A549 (cell line): ENCODE data around the gene ATP10D. TPM values are rescaled to one million over a fixed set of nuclear protein-coding genes. Genes with fewer than 3 reads are reported as not detected.

Experiments
- ATAC-seq, 2 experiments: fragments of 200-7000 bp in 1 of 2; fragments of >200 bp in 1 of 2; cut with Nextera tagmentation in 1 of 2; cut with Tn5 transposase in 1 of 2; 3 replicates each; pipeline versions ENCODE4 v1.8.0 to v1.9.1; 2018 to 2020; ENCODE audit warnings: mild to moderate bottlenecking in 1 of 2, moderate library complexity in 1 of 2
- CTCF ChIA-PET: fragments of 300-600 bp; sonication (Branson Sonifier 250); formaldehyde crosslinking; extraction: SDS; loops from one replicate; lab custom pipeline; 2021; ENCODE audit warnings: antibody characterized with exemption, inconsistent platforms; lab: Yijun Ruan, JAX
- POLR2A ChIA-PET: fragments of 350-600 bp; formaldehyde crosslinking; extraction: SDS; loops from one replicate; lab custom pipeline; 2021; ENCODE audit warnings: antibody characterized with exemption, inconsistent platforms; lab: Yijun Ruan, JAX
- DNase-seq, 2 experiments: peaks; one replicate each; pipeline versions ENCODE4 v3.0.0 to v3.0.0-alpha.2; 2011 to 2016; ENCODE audit warnings: low read depth in 1 of 2, low spot score in 1 of 2
- FAIRE-seq: peaks from 2 replicates; lab custom pipeline; 2011; peaks lifted over from hg19 to GRCh38; lab: Jason Lieb, UNC
- H3K27ac ChIP-seq, 2 experiments: fragments of >200 bp; sonication (Bioruptor Twin); formaldehyde crosslinking; 3 replicates each; pipeline ENCODE4 v1.5.1; 2016 to 2017
- H3K4me1 ChIP-seq: fragments of >200 bp; sonication (Bioruptor Twin); formaldehyde crosslinking; 3 replicates; pipeline ENCODE4 v1.6.1; 2016
- H3K4me2 ChIP-seq: fragments of >200 bp; sonication (Bioruptor Twin); formaldehyde crosslinking; 3 replicates; pipeline ENCODE4 v1.6.1; 2016
- H3K4me3 ChIP-seq: fragments of >200 bp; sonication (Bioruptor Twin); formaldehyde crosslinking; 3 replicates; pipeline ENCODE4 v1.5.1; 2016
- H3K9me3 ChIP-seq: fragments of >200 bp; sonication (Bioruptor Twin); formaldehyde crosslinking; 3 replicates; pipeline ENCODE4 v1.6.1; 2016
- BHLHE40 ChIP-seq: IDR thresholded peaks from 2 replicates; pipeline ENCODE4 v1.6.1; 2012; ENCODE audit warnings: low read depth, low read length, inconsistent platforms
- CBX8 ChIP-seq: fragments of 200-600 bp; sonication (generic); IDR thresholded peaks from 2 replicates; pipeline ENCODE4 v1.6.1; 2016
- CEBPB ChIP-seq, 2 experiments: fragments of >200 bp in 1 of 2; sonication (Bioruptor Twin) in 1 of 2; formaldehyde crosslinking in 1 of 2; IDR thresholded peaks; 2 replicates each; pipeline ENCODE4 v1.6.1; 2012 to 2016
- CHD2 ChIP-seq: fragments of 150-350 bp; IDR thresholded peaks from 2 replicates; pipeline ENCODE4 v1.6.1; 2014; ENCODE audit warnings: low read length; ENCODE audit not compliant: partially characterized antibody
- ELK1 ChIP-seq: fragments of 150-350 bp; IDR thresholded peaks from 2 replicates; pipeline ENCODE4 v1.6.1; 2014; ENCODE audit warnings: low read depth, mild to moderate bottlenecking, low read length
- EP300 ChIP-seq, 2 experiments: fragments of >200 bp; sonication (Bioruptor Twin); formaldehyde crosslinking; IDR thresholded peaks; 2 replicates in 1 of 2; 3 replicates in 1 of 2; pipeline ENCODE4 v1.6.1; 2016 to 2017
- FOSB ChIP-seq: fragments of 250-450 bp; sonication (Bioruptor Pico); IDR thresholded peaks from 2 replicates; pipeline ENCODE4 v1.5.0; 2020; ENCODE audit warnings: mild to moderate bottlenecking, moderate library complexity
- HEYL ChIP-seq: fragments of 250-450 bp; sonication (Bioruptor Pico); IDR thresholded peaks from 2 replicates; pipeline ENCODE4 v1.8.0; 2021; ENCODE audit warnings: mild to moderate bottlenecking, moderate library complexity
- HOXB5 ChIP-seq: fragments of 250-450 bp; sonication (Bioruptor Pico); IDR thresholded peaks from 2 replicates; pipeline ENCODE4 v1.5.0; 2020; ENCODE audit warnings: mild to moderate bottlenecking, moderate library complexity
- JUNB ChIP-seq: fragments of >200 bp; sonication (Bioruptor Twin); formaldehyde crosslinking; IDR thresholded peaks from 2 replicates; pipeline ENCODE4 v1.6.1; 2016
- KDM1A ChIP-seq: fragments of 200-600 bp; sonication (generic); IDR thresholded peaks from 2 replicates; pipeline ENCODE4 v1.6.1; 2016; ENCODE audit warnings: low read depth, mild to moderate bottlenecking
- PBX3 ChIP-seq: IDR thresholded peaks from 2 replicates; pipeline ENCODE4 v1.6.1; 2012
- PHF8 ChIP-seq: fragments of 200-600 bp; sonication (generic); IDR thresholded peaks from 2 replicates; pipeline ENCODE4 v1.6.1; 2016; ENCODE audit warnings: low read depth, mild to moderate bottlenecking, antibody characterized with exemption, moderate library complexity, borderline replicate concordance
- RFX5 ChIP-seq: fragments of 450-650 bp; IDR thresholded peaks from 2 replicates; pipeline ENCODE4 v1.7.1; 2014; ENCODE audit warnings: antibody characterized with exemption, mild to moderate bottlenecking, moderate library complexity
- SMC3 ChIP-seq: fragments of >200 bp; sonication (Bioruptor Twin); formaldehyde crosslinking; IDR thresholded peaks from 3 replicates; pipeline ENCODE4 v1.6.1; 2018; ENCODE audit warnings: inconsistent platforms
- TFCP2L1 ChIP-seq: fragments of 250-450 bp; sonication (Bioruptor Pico); IDR thresholded peaks from 2 replicates; pipeline ENCODE4 v1.5.0; 2021; ENCODE audit warnings: mild to moderate bottlenecking
- ZFP36 ChIP-seq: fragments of 450-650 bp; IDR thresholded peaks from 2 replicates; pipeline ENCODE4 v1.6.1; 2014; ENCODE audit warnings: borderline replicate concordance; ENCODE audit not compliant: partially characterized antibody
- polyA plus RNA-seq, 4 experiments: library from polyadenylated mRNA; depleted of rRNA in 3 of 4; stranded (reverse); fragments of >200 nt; fragmentation: RNase III in 1 of 4; extraction: RNeasy Plus Mini Kit Qiagen cat#74134 plus additional on column Dnase treatment in 1 of 4; gene quantifications; 2 replicates in 3 of 4; 3 replicates in 1 of 4; pipeline ENCODE4 v1.2.3, GENCODE V29; 2011 to 2017
- TF ChIP-seq, protein P1 (sequence below): fragments of 200-600 bp; sonication (generic); IDR thresholded peaks from 2 replicates; pipeline ENCODE4 v1.6.1; 2016; ENCODE audit warnings: antibody characterized with exemption, mild to moderate bottlenecking, moderate library complexity
- TF ChIP-seq, protein P2 (sequence below): fragments of 250-450 bp; sonication (Bioruptor Pico); IDR thresholded peaks from 2 replicates; pipeline ENCODE4 v1.5.0; 2021; ENCODE audit warnings: mild to moderate bottlenecking, moderate library complexity, borderline replicate concordance
- TF ChIP-seq, protein P3 (sequence below): fragments of >200 bp; sonication (Bioruptor Twin); formaldehyde crosslinking; IDR thresholded peaks from 3 replicates; pipeline ENCODE4 v1.5.1; 2016

The ATP10D gene
- polyA plus RNA-seq, 2 of the 4 experiments (the other 2 are of a cell fraction): 2.7 to 6.8 TPM

- TF ChIP-seq FOSB (CRISPR knock-in tag) (no peak), CHD2 (no peak), PHF8 (no peak), CBX8 (no peak)
Observed at GRCh38 chr4:47615385-47615784, 130.3 kb downstream of the ATP10D start (continued).

DNA sequence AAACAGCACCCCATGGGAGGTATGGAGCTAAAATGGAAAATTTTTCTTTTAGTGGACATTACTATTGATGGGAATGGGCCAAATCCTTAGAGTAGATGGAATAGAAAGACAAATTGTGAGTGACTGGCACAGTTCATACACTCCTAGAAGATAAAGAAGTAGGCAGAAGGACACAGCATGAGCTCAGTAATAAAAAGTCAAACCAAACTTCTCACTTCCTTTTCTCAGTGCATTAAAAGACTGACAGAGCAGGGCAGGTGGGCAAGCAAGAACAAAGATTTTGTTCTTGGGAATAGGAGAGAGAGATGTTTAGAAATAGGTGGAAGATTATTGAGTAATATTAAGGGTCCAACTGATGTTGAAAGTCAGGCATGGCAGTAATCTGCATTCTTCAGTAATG is 132.5 kb downstream of the ATP10D start:
- CTCF ChIA-PET: no interaction called here
- TF ChIP-seq, protein P1, sequence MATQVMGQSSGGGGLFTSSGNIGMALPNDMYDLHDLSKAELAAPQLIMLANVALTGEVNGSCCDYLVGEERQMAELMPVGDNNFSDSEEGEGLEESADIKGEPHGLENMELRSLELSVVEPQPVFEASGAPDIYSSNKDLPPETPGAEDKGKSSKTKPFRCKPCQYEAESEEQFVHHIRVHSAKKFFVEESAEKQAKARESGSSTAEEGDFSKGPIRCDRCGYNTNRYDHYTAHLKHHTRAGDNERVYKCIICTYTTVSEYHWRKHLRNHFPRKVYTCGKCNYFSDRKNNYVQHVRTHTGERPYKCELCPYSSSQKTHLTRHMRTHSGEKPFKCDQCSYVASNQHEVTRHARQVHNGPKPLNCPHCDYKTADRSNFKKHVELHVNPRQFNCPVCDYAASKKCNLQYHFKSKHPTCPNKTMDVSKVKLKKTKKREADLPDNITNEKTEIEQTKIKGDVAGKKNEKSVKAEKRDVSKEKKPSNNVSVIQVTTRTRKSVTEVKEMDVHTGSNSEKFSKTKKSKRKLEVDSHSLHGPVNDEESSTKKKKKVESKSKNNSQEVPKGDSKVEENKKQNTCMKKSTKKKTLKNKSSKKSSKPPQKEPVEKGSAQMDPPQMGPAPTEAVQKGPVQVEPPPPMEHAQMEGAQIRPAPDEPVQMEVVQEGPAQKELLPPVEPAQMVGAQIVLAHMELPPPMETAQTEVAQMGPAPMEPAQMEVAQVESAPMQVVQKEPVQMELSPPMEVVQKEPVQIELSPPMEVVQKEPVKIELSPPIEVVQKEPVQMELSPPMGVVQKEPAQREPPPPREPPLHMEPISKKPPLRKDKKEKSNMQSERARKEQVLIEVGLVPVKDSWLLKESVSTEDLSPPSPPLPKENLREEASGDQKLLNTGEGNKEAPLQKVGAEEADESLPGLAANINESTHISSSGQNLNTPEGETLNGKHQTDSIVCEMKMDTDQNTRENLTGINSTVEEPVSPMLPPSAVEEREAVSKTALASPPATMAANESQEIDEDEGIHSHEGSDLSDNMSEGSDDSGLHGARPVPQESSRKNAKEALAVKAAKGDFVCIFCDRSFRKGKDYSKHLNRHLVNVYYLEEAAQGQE: no peak
- TF ChIP-seq SMC3 (no peak), EP300 (IDR thresholded peaks at IDR 0.05) (no peak), TFCP2L1 (no peak), RFX5 (no peak), KDM1A (no peak), CEBPB (IDR thresholded peaks at IDR 0.05) (no peak), CHD2 (no peak), PBX3 (no peak), ELK1 (no peak), BHLHE40 (no peak), ZFP36 (no peak), HEYL (CRISPR knock-in tag) (no peak), HOXB5 (CRISPR knock-in tag) (no peak), JUNB (no peak)
- TF ChIP-seq, protein P2, sequence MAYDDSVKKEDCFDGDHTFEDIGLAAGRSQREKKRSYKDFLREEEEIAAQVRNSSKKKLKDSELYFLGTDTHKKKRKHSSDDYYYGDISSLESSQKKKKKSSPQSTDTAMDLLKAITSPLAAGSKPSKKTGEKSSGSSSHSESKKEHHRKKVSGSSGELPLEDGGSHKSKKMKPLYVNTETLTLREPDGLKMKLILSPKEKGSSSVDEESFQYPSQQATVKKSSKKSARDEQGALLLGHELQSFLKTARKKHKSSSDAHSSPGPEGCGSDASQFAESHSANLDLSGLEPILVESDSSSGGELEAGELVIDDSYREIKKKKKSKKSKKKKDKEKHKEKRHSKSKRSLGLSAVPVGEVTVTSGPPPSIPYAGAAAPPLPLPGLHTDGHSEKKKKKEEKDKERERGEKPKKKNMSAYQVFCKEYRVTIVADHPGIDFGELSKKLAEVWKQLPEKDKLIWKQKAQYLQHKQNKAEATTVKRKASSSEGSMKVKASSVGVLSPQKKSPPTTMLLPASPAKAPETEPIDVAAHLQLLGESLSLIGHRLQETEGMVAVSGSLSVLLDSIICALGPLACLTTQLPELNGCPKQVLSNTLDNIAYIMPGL (CRISPR knock-in tag): no peak
- TF ChIP-seq, protein P3, sequence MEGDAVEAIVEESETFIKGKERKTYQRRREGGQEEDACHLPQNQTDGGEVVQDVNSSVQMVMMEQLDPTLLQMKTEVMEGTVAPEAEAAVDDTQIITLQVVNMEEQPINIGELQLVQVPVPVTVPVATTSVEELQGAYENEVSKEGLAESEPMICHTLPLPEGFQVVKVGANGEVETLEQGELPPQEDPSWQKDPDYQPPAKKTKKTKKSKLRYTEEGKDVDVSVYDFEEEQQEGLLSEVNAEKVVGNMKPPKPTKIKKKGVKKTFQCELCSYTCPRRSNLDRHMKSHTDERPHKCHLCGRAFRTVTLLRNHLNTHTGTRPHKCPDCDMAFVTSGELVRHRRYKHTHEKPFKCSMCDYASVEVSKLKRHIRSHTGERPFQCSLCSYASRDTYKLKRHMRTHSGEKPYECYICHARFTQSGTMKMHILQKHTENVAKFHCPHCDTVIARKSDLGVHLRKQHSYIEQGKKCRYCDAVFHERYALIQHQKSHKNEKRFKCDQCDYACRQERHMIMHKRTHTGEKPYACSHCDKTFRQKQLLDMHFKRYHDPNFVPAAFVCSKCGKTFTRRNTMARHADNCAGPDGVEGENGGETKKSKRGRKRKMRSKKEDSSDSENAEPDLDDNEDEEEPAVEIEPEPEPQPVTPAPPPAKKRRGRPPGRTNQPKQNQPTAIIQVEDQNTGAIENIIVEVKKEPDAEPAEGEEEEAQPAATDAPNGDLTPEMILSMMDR: no peak
- TF ChIP-seq, all 56 proteins: peak for 0
- Histone ChIP-seq H3K4me2 (no peak overlapping the region), H3K4me1 (no peaks in the 10 kb centered on the region), H3K4me3 (no peak overlapping the region), H3K9me3 (no peaks in the 10 kb centered on the region), H3K27ac (no peak overlapping the region)
- DNase-seq (no peak), FAIRE-seq (no peak), ATAC-seq (no peak)
- POLR2A ChIA-PET: no interaction called here
